Measurements from ENCODE around the gene AMPD3. TPM values are rescaled to one million over a fixed set of nuclear protein-coding genes. Genes with fewer than 3 reads are reported as not detected.

AMPD3 gene
- total and polyA plus RNA-seq, 7 donors, result 4.2 to 8.1 (median 5.0) TPM

- TF ChIP-seq POLR2AphosphoS5 (IDR thresholded peaks at IDR 0.05) (no peak), EP300 (IDR thresholded peaks at IDR 0.05) (no peak), POLR2A (IDR thresholded peaks at IDR 0.05) (no peak)
- TF ChIP-seq, protein P1, sequence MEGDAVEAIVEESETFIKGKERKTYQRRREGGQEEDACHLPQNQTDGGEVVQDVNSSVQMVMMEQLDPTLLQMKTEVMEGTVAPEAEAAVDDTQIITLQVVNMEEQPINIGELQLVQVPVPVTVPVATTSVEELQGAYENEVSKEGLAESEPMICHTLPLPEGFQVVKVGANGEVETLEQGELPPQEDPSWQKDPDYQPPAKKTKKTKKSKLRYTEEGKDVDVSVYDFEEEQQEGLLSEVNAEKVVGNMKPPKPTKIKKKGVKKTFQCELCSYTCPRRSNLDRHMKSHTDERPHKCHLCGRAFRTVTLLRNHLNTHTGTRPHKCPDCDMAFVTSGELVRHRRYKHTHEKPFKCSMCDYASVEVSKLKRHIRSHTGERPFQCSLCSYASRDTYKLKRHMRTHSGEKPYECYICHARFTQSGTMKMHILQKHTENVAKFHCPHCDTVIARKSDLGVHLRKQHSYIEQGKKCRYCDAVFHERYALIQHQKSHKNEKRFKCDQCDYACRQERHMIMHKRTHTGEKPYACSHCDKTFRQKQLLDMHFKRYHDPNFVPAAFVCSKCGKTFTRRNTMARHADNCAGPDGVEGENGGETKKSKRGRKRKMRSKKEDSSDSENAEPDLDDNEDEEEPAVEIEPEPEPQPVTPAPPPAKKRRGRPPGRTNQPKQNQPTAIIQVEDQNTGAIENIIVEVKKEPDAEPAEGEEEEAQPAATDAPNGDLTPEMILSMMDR (IDR thresholded peaks at IDR 0.05), result no peak
- H3K4me3 ChIP-seq, result no peak overlapping the region
- DNase-seq, result no peak
- no peak overlapping the region for H3K27ac ChIP-seq
- no peaks in the 10 kb centered on the region for H3K27me3 ChIP-seq
- H3K36me3 ChIP-seq, result peaks cover 0 to 10% (median 0%) of the 10 kb centered on the region in 4 donors
- no peaks in the 10 kb centered on the region for H3K4me1 ChIP-seq
- no peaks in the 10 kb centered on the region for H3K9me3 ChIP-seq
- 93 to 95% methylated on average over 6 of the region's 6 CpGs for WGBS, 2 donors
- intact Hi-C loops (cut with DNase I), result no loop called here
Observed at GRCh38 chr11:10505278-10506007, 50.4 kb downstream of the AMPD3 start.

- DNase-seq, result no peak
- intact Hi-C loops (cut with DNase I), result no loop called here
- Histone ChIP-seq H3K4me3 (no peak overlapping the region), H3K4me1 (no peaks in the 10 kb centered on the region), H3K9me3 (no peaks in the 10 kb centered on the region), H3K27me3 (no peaks in the 10 kb centered on the region), H3K36me3 (peaks cover 0 to 6% (median 0%) of the 10 kb centered on the region in 4 donors), H3K27ac (no peak overlapping the region)
- TF ChIP-seq POLR2A (IDR thresholded peaks at IDR 0.05) (no peak), EP300 (IDR thresholded peaks at IDR 0.05) (no peak), POLR2AphosphoS5 (IDR thresholded peaks at IDR 0.05) (no peak)
- TF ChIP-seq, protein P1 (IDR thresholded peaks at IDR 0.05), result no peak
Observed at GRCh38 chr11:10506008-10506370, 50.9 kb downstream of the AMPD3 start.

- intact Hi-C loops (cut with DNase I), result loop anchor here (5.0 kb wide), 1 partner anchor 104 kb away; no protein-coding TSS in a partner anchor
- Histone ChIP-seq H3K4me1 (peaks cover 0 to 5% (median 0%) of the 10 kb centered on the region in 4 donors), H3K27ac (no peak overlapping the region), H3K36me3 (peaks cover 0 to 6% (median 0%) of the 10 kb centered on the region in 4 donors), H3K4me3 (no peak overlapping the region), H3K9me3 (no peaks in the 10 kb centered on the region), H3K27me3 (no peaks in the 10 kb centered on the region)
- DNase-seq, result no peak
- no peak for TF ChIP-seq POLR2A (IDR thresholded peaks at IDR 0.05)
- TF ChIP-seq POLR2AphosphoS5 (IDR thresholded peaks at IDR 0.05), result no peak
- TF ChIP-seq EP300 (IDR thresholded peaks at IDR 0.05), result no peak
- TF ChIP-seq, protein P1 (IDR thresholded peaks at IDR 0.05), result no peak
- WGBS, 2 donors, result 89 to 96% methylated on average over 10 of the region's 10 CpGs
Observed at GRCh38 chr11:10511181-10511621, 56.1 kb downstream of the AMPD3 start.

GRCh38 chr11:10514202-10514601, 59.1 kb downstream of the AMPD3 start:
- Histone ChIP-seq H3K4me1 (peaks cover 0 to 5% (median 0%) of the 10 kb centered on the region in 4 donors), H3K27me3 (no peaks in the 10 kb centered on the region), H3K9me3 (no peaks in the 10 kb centered on the region), H3K27ac (no peak overlapping the region), H3K4me3 (no peak overlapping the region), H3K36me3 (peaks cover 0 to 14% (median 0%) of the 10 kb centered on the region in 4 donors)
- 58 to 59% methylated on average over 2 of the region's 2 CpGs for WGBS, 2 donors
- no peak for TF ChIP-seq POLR2A (IDR thresholded peaks at IDR 0.05)
- TF ChIP-seq, protein P1 (IDR thresholded peaks at IDR 0.05), result peak in 2 of 4 experiments; percentile 11 to 41
- intact Hi-C loops (cut with DNase I), result loop anchor here (2.0 to 5.0 kb wide), 2 partner anchors 107 to 221 kb away; no protein-coding TSS in a partner anchor
- no peak for DNase-seq

Measured in sigmoid colon (tissue), 7 donors.